Osteoblast (primary cell): Measurements from ENCODE around the gene SPATA3. TPM values are rescaled to one million over a fixed set of nuclear protein-coding genes. Genes with fewer than 3 reads are reported as not detected.

Experiments used
- DNase-seq: peaks from one replicate; pipeline ENCODE4 v3.0.0; 2011; ENCODE audit warnings: low spot score, mixed read lengths; ENCODE audit not compliant: insufficient read length; ENCODE audit errors: missing footprints
- H2AFZ ChIP-seq: 2 replicates; pipeline ENCODE4 v1.6.0; 2011; ENCODE audit warnings: mild to moderate bottlenecking, low read length
- H3K27ac ChIP-seq: 2 replicates; pipeline ENCODE4 v1.5.1; 2011; ENCODE audit warnings: mild to moderate bottlenecking, low read depth, low read length, moderate library complexity
- H3K27me3 ChIP-seq: 2 replicates; pipeline ENCODE4 v1.6.0; 2012; ENCODE audit warnings: mild to moderate bottlenecking, control low read depth, inconsistent platforms, low read length, moderate library complexity; ENCODE audit not compliant: insufficient read depth
- H3K36me3 ChIP-seq: 2 replicates; pipeline ENCODE4 v1.5.1; 2011; ENCODE audit warnings: mild to moderate bottlenecking, low read length, control low read depth, moderate library complexity; ENCODE audit not compliant: insufficient read depth
- H3K4me1 ChIP-seq: 2 replicates; pipeline ENCODE4 v1.5.1; 2011; ENCODE audit warnings: mild to moderate bottlenecking, low read length, control low read depth, moderate library complexity; ENCODE audit not compliant: insufficient read depth
- H3K4me2 ChIP-seq: 2 replicates; pipeline ENCODE4 v1.6.0; 2011; ENCODE audit warnings: mild to moderate bottlenecking, low read length; ENCODE audit not compliant: insufficient read depth
- H3K4me3 ChIP-seq: fragments of 200-600 bp; sonication (generic); 3 replicates; pipeline ENCODE4 v1.5.1; 2012; ENCODE audit warnings: mild to moderate bottlenecking, low read length, inconsistent platforms; ENCODE audit not compliant: insufficient read depth
- H3K79me2 ChIP-seq: 2 replicates; pipeline ENCODE4 v1.6.0; 2012; ENCODE audit warnings: mild to moderate bottlenecking, low read length, control low read depth, inconsistent platforms; ENCODE audit not compliant: insufficient read depth
- H3K9me3 ChIP-seq: 2 replicates; pipeline ENCODE4 v1.5.1; 2011; ENCODE audit warnings: low read depth, low read length, control low read depth
- H4K20me1 ChIP-seq: 2 replicates; pipeline ENCODE4 v1.6.0; 2012; ENCODE audit warnings: mild to moderate bottlenecking, low read length, control low read depth; ENCODE audit not compliant: insufficient read depth
- total RNA-seq: library from RNA; depleted of rRNA; stranded (reverse); fragments of >200 nt; gene quantifications from 2 replicates; pipeline ENCODE4 v1.2.3, GENCODE V29; 2012
- TF ChIP-seq, protein P1 (sequence below): IDR thresholded peaks from 2 replicates; pipeline ENCODE4 v1.5.1; 2011; ENCODE audit warnings: mild to moderate bottlenecking, low read depth, low read length, moderate library complexity; ENCODE audit errors: extremely low read depth

Gene SPATA3
- total RNA-seq, 1 donor, result not detected

DNA sequence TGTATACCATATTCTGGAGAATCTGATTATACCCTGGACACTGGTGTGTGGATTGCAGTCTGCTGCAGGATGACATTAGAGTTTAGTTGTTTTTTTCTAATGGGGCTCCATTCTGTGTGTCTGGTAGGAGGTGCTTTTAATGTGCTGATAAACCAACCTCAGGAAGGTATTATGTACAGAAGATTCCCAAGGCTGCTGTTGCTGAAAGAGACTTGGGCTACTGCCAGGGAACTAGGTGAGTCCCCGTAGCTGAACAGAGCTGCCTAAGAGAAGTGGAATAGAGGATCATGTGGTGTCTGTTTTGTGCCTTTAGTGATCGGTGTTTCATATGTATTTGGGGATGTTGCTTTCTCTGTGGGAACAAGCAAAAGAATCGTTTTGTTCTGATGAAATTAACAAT, 16.5 kb downstream of the SPATA3 start:
- no peaks in the 10 kb centered on the region for H3K4me1 ChIP-seq
- H3K36me3 ChIP-seq, result no peaks in the 10 kb centered on the region
- H3K27me3 ChIP-seq, result peaks cover 68% of the 10 kb centered on the region

DNA sequence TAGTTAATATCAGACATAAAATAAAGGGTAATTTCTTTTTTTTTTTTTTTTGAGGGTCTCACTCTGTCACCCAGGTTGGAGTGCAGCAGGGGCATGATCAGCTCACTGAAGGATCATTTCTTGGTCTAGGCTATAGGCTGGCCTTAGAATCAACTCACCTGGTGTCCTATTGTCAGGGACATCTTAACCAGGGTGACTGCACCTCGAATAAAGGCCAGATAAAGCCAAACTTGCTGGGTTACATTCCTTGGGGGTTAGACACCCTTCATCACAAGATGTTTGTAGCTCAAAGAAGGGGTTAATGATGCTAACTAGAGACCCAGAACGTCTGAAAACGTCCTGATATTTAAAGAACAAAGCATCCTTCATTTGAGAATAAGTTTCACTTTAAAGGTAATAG, 17.9 kb downstream of the SPATA3 start:
- TF ChIP-seq, protein P1, sequence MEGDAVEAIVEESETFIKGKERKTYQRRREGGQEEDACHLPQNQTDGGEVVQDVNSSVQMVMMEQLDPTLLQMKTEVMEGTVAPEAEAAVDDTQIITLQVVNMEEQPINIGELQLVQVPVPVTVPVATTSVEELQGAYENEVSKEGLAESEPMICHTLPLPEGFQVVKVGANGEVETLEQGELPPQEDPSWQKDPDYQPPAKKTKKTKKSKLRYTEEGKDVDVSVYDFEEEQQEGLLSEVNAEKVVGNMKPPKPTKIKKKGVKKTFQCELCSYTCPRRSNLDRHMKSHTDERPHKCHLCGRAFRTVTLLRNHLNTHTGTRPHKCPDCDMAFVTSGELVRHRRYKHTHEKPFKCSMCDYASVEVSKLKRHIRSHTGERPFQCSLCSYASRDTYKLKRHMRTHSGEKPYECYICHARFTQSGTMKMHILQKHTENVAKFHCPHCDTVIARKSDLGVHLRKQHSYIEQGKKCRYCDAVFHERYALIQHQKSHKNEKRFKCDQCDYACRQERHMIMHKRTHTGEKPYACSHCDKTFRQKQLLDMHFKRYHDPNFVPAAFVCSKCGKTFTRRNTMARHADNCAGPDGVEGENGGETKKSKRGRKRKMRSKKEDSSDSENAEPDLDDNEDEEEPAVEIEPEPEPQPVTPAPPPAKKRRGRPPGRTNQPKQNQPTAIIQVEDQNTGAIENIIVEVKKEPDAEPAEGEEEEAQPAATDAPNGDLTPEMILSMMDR, result no peak
- Histone ChIP-seq H4K20me1 (no peaks in the 10 kb centered on the region), H3K4me2 (no peak overlapping the region), H3K36me3 (no peaks in the 10 kb centered on the region), H2AFZ (no peak overlapping the region), H3K27ac (no peak overlapping the region), H3K4me1 (no peaks in the 10 kb centered on the region), H3K9me3 (no peaks in the 10 kb centered on the region), H3K27me3 (peaks cover 60% of the 10 kb centered on the region), H3K4me3 (no peak overlapping the region), H3K79me2 (no peaks in the 10 kb centered on the region)
- DNase-seq, result peak; percentile 23

More for the DNA sequence above, 16.5 kb downstream of the SPATA3 start:
- no peak overlapping the region for H3K4me3 ChIP-seq
- TF ChIP-seq, protein P1, result no peak
- no peak overlapping the region for H3K27ac ChIP-seq
- no peak overlapping the region for H2AFZ ChIP-seq
- no peaks in the 10 kb centered on the region for H3K79me2 ChIP-seq
- no peak for DNase-seq
- no peaks in the 10 kb centered on the region for H4K20me1 ChIP-seq
- H3K4me2 ChIP-seq, result no peak overlapping the region
- H3K9me3 ChIP-seq, result no peaks in the 10 kb centered on the region

DNA sequence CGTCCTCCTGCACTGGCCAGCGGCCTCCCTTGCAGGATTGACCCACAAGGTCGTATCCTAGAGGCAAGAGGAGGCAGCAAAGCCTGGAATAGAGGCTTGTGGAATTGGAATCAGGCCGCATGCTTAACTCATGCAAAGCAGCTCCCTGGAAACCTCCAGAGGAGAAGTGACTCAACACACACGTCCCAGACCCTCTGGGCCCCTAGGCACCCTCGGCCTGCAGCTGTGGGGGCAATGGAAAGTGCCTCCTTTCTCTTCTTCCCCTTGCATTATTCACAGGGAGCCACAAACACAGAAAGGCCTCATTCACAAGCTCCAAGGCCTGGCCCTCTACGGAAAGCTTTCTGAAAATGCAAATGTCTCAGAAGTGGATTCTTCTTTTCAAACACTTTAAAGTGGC, 19.6 kb downstream of the SPATA3 start:
- no peak for DNase-seq
- Histone ChIP-seq H2AFZ (no peak overlapping the region), H3K79me2 (no peaks in the 10 kb centered on the region), H3K4me2 (no peak overlapping the region), H3K4me1 (no peaks in the 10 kb centered on the region), H3K9me3 (no peaks in the 10 kb centered on the region), H3K27ac (no peak overlapping the region), H3K36me3 (no peaks in the 10 kb centered on the region), H3K27me3 (peaks cover 45% of the 10 kb centered on the region), H4K20me1 (no peaks in the 10 kb centered on the region), H3K4me3 (no peak overlapping the region)
- TF ChIP-seq, protein P1, result no peak

DNA sequence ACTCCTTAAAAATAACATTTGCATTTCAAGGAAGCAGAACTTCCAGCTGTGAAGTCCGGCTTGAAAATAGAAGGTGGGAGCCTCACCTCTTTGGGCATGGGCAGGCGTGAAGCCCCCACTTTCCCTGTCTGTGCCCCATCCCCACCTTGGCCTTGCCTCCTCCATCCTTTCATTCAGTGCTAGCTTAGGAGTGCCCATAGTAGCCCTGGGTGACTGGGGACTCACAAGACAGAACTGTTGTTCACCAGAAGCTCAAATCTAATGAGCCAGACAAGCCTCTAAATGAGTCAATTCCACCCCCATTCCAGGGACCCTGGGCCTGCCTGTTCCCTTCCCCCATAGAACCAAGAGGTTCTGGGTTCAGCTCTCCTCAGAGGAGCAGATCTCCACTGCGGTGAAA, 20.0 kb downstream of the SPATA3 start:
- Histone ChIP-seq H3K4me2 (no peak overlapping the region), H3K9me3 (no peaks in the 10 kb centered on the region), H3K27me3 (peaks cover 42% of the 10 kb centered on the region), H3K27ac (no peak overlapping the region), H3K36me3 (no peaks in the 10 kb centered on the region), H2AFZ (no peak overlapping the region), H3K79me2 (no peaks in the 10 kb centered on the region), H3K4me1 (no peaks in the 10 kb centered on the region), H4K20me1 (no peaks in the 10 kb centered on the region), H3K4me3 (no peak overlapping the region)
- no peak for DNase-seq
- TF ChIP-seq, protein P1, result no peak
